GM18502 (cell line): ENCODE measurements around the gene MICALL2.

Source experiments
- ATAC-seq: cut with Tn5 transposase; IDR thresholded peaks from one replicate; pipeline ENCODE4 v1.9.1; 2021; ENCODE audit warnings: mild to moderate bottlenecking; ENCODE audit not compliant: unreplicated experiment, poor library complexity

MICALL2 gene

GRCh38 chr7:1437155-1437880, 22.0 kb downstream of the MICALL2 start:
- ATAC-seq, result no peak

- no peak for ATAC-seq
These were observed 22.7 kb downstream of the MICALL2 start for GRCh38 chr7:1436608-1437007.

- ATAC-seq, result no peak
These were observed 24.2 kb downstream of the MICALL2 start for GRCh38 chr7:1434891-1435670.

GRCh38 chr7:1434165-1434718, 25.0 kb downstream of the MICALL2 start:
- ATAC-seq, result no peak

- ATAC-seq, result no peak
These were observed 25.9 kb downstream of the MICALL2 start for GRCh38 chr7:1433128-1433920.

- peak; percentile 65 for ATAC-seq
These were observed 26.7 kb downstream of the MICALL2 start for GRCh38 chr7:1432411-1433082.

- no peak for ATAC-seq
These were observed 27.5 kb downstream of the MICALL2 start for GRCh38 chr7:1431634-1432380.

GRCh38 chr7:1431226-1431625, 28.0 kb downstream of the MICALL2 start:
- ATAC-seq, result no peak

GRCh38 chr7:1430056-1430845, 29.0 kb downstream of the MICALL2 start:
- no peak for ATAC-seq

- ATAC-seq, result no peak
These were observed 30.2 kb downstream of the MICALL2 start for GRCh38 chr7:1428941-1429501.

- ATAC-seq, result no peak
These were observed 32.1 kb downstream of the MICALL2 start for GRCh38 chr7:1427064-1427657.

GRCh38 chr7:1426474-1426873, 32.8 kb downstream of the MICALL2 start:
- no peak for ATAC-seq

GRCh38 chr7:1425292-1426136, 33.8 kb downstream of the MICALL2 start:
- ATAC-seq, result no peak

GRCh38 chr7:1424041-1424440, 35.2 kb downstream of the MICALL2 start:
- ATAC-seq, result no peak

GRCh38 chr7:1423264-1423811, 35.9 kb downstream of the MICALL2 start:
- no peak for ATAC-seq

GRCh38 chr7:1422512-1423263, 36.6 kb downstream of the MICALL2 start:
- no peak for ATAC-seq
